DOHH2 (cell line): ENCODE measurements around the gene EGR1.

ENCODE experiments used
- H3F3A ChIP-seq: fragments of 200-600 bp; sonication (generic), shearing (Covaris generic); 2 replicates; pipeline ENCODE4 v1.6.0; 2016; ENCODE audit warnings: antibody characterized with exemption, mild to moderate bottlenecking; ENCODE audit not compliant: control insufficient read depth, insufficient read depth
- H3K27ac ChIP-seq: fragments of 200-600 bp; sonication (generic); 2 replicates; pipeline ENCODE4 v1.5.1; 2014; ENCODE audit warnings: low read depth, mild to moderate bottlenecking, low read length, moderate library complexity
- H3K27me3 ChIP-seq: fragments of 200-600 bp; sonication (generic); 2 replicates; pipeline ENCODE4 v1.6.1; 2014; ENCODE audit warnings: mild to moderate bottlenecking, low read length, mixed read lengths; ENCODE audit not compliant: control insufficient read depth
- H3K36me3 ChIP-seq: fragments of 200-600 bp; sonication (generic); 2 replicates; pipeline ENCODE4 v1.6.1; 2014; ENCODE audit warnings: mild to moderate bottlenecking, low read length, moderate library complexity, mixed read lengths; ENCODE audit not compliant: control insufficient read depth
- H3K4me1 ChIP-seq: fragments of 200-600 bp; sonication (generic); 2 replicates; pipeline ENCODE4 v1.6.1; 2014; ENCODE audit warnings: mild to moderate bottlenecking, low read length, mixed read lengths; ENCODE audit not compliant: control insufficient read depth
- H3K4me2 ChIP-seq: fragments of 200-600 bp; sonication (generic); 2 replicates; pipeline ENCODE4 v1.6.0; 2014; ENCODE audit warnings: mild to moderate bottlenecking, low read length, moderate library complexity
- H3K4me3 ChIP-seq: fragments of 200-600 bp; sonication (generic); 2 replicates; pipeline ENCODE4 v1.5.1; 2014; ENCODE audit warnings: mild to moderate bottlenecking, low read length, mixed read lengths
- H3K79me2 ChIP-seq: fragments of 200-600 bp; sonication (generic); 2 replicates; pipeline ENCODE4 v1.6.1; 2014; ENCODE audit warnings: mild to moderate bottlenecking, low read length, mixed read lengths; ENCODE audit not compliant: control insufficient read depth
- H3K9me2 ChIP-seq: fragments of 200-600 bp; sonication (generic); replicated peaks from 2 replicates; pipeline ENCODE4 v1.6.1; 2014; ENCODE audit warnings: mild to moderate bottlenecking, low read length, mixed read lengths; ENCODE audit not compliant: control insufficient read depth
- H3K9me3 ChIP-seq: fragments of 200-600 bp; sonication (generic); 2 replicates; pipeline ENCODE4 v1.6.1; 2014; ENCODE audit warnings: antibody characterized with exemption, low read length, mixed read lengths; ENCODE audit not compliant: control insufficient read depth, insufficient read depth
- H4K20me1 ChIP-seq: fragments of 200-600 bp; sonication (generic); 2 replicates; pipeline ENCODE4 v1.6.0; 2014; ENCODE audit warnings: low read depth, mild to moderate bottlenecking, antibody characterized with exemption, low read length, moderate library complexity; ENCODE audit not compliant: control insufficient read depth, insufficient read depth
- CTCF ChIP-seq: fragments of 200-600 bp; sonication (generic); IDR thresholded peaks from one replicate; pipeline ENCODE4 v1.5.1; 2014; ENCODE audit warnings: antibody characterized with exemption, mild to moderate bottlenecking, low read depth, low read length; ENCODE audit not compliant: poor library complexity, severe bottlenecking
- EZH2phosphoT487 ChIP-seq: fragments of 200-600 bp; sonication (generic); IDR thresholded peaks from 2 replicates; pipeline ENCODE4 v1.6.1; 2017; ENCODE audit warnings: borderline replicate concordance, mild to moderate bottlenecking, antibody characterized with exemption, low read length, moderate library complexity, mixed read lengths

The EGR1 gene

GRCh38 chr5:138439477-138440158 lies 25.7 kb upstream of the EGR1 start:
- Histone ChIP-seq H3K27ac (no peak overlapping the region), H3K36me3 (peaks cover 19% of the 10 kb centered on the region), H4K20me1 (peaks cover 10% of the 10 kb centered on the region; the same call in 1 of the 2 replicates), H3K27me3 (0 out of 2 replicates have a peak, but pooled peaks cover 5% of the 10 kb centered on the region), H3K9me3 (no peaks in the 10 kb centered on the region), H3K4me2 (peak overlapping the region; percentile 90), H3K79me2 (no peaks in the 10 kb centered on the region), H3K4me1 (peaks cover 12% of the 10 kb centered on the region), H3F3A (peaks cover 19% of the 10 kb centered on the region), H3K4me3 (peak overlapping the region; percentile 73), H3K9me2 (no peaks in the 10 kb centered on the region)
- no peak for TF ChIP-seq CTCF
- no peak for TF ChIP-seq EZH2phosphoT487

GRCh38 chr5:138440159-138441073 lies 24.9 kb upstream of the EGR1 start:
- no peak overlapping the region for H3K4me3 ChIP-seq
- H3K4me1 ChIP-seq: peaks cover 12% of the 10 kb centered on the region
- no peaks in the 10 kb centered on the region for H3K9me2 ChIP-seq
- H3K79me2 ChIP-seq: no peaks in the 10 kb centered on the region
- peaks cover 7% of the 10 kb centered on the region; the same call in 1 of the 2 replicates for H4K20me1 ChIP-seq
- TF ChIP-seq EZH2phosphoT487 (no peak), CTCF (no peak)
- H3K27ac ChIP-seq: no peak overlapping the region
- peaks cover 19% of the 10 kb centered on the region for H3F3A ChIP-seq
- H3K36me3 ChIP-seq: peaks cover 11% of the 10 kb centered on the region
- H3K9me3 ChIP-seq: no peaks in the 10 kb centered on the region
- H3K4me2 ChIP-seq: no peak overlapping the region
- H3K27me3 ChIP-seq: 0 out of 2 replicates have a peak, but pooled peaks cover 5% of the 10 kb centered on the region

GRCh38 chr5:138441221-138441620 lies 24.1 kb upstream of the EGR1 start:
- 0 out of 2 replicates have a peak, but pooled peaks cover 5% of the 10 kb centered on the region for H3K27me3 ChIP-seq
- peaks cover 19% of the 10 kb centered on the region for H3F3A ChIP-seq
- no peak overlapping the region for H3K27ac ChIP-seq
- H3K4me2 ChIP-seq: no peak overlapping the region
- peaks cover 6% of the 10 kb centered on the region; the same call in 1 of the 2 replicates for H4K20me1 ChIP-seq
- no peaks in the 10 kb centered on the region for H3K79me2 ChIP-seq
- H3K36me3 ChIP-seq: peaks cover 3% of the 10 kb centered on the region
- no peak overlapping the region for H3K4me3 ChIP-seq
- TF ChIP-seq CTCF (no peak), EZH2phosphoT487 (no peak)
- no peaks in the 10 kb centered on the region for H3K9me3 ChIP-seq
- H3K4me1 ChIP-seq: peaks cover 12% of the 10 kb centered on the region
- H3K9me2 ChIP-seq: no peaks in the 10 kb centered on the region
